Keratinocyte (primary cell): Measurements from ENCODE around the gene CORO2A. TPM values are rescaled to one million over a fixed set of nuclear protein-coding genes. Genes with fewer than 3 reads are reported as not detected.

Experiments
- DNase-seq: peaks from one replicate; pipeline ENCODE4 v3.0.0-alpha.2; 2011; ENCODE audit warnings: low read depth, missing footprints, low spot score
- FAIRE-seq: peaks from 2 replicates; lab custom pipeline; 2011; peaks lifted over from hg19 to GRCh38; lab: Jason Lieb, UNC
- H2AFZ ChIP-seq: 2 replicates; pipeline ENCODE4 v1.6.0; 2012; ENCODE audit warnings: low read length, control low read depth, inconsistent platforms; ENCODE audit not compliant: control insufficient read depth
- H3K27ac ChIP-seq: 2 replicates; pipeline ENCODE4 v1.5.1; 2011; ENCODE audit warnings: low read length; ENCODE audit not compliant: control insufficient read depth, insufficient read depth
- H3K27me3 ChIP-seq: 3 replicates; pipeline ENCODE4 v1.6.0; 2011; ENCODE audit warnings: low read length; ENCODE audit not compliant: control insufficient read depth, insufficient read depth; ENCODE audit errors: extremely low read depth
- H3K36me3 ChIP-seq, 2 experiments: 2 replicates in 1 of 2; 3 replicates in 1 of 2; pipeline ENCODE4 v1.5.1; 2011; ENCODE audit warnings: low read length in 2 of 2, mild to moderate bottlenecking in 1 of 2; ENCODE audit not compliant: control insufficient read depth in 2 of 2, insufficient read depth in 2 of 2; ENCODE audit errors: extremely low read depth in 1 of 2
- H3K4me1 ChIP-seq: 3 replicates; pipeline ENCODE4 v1.5.1; 2011; ENCODE audit warnings: low read length; ENCODE audit not compliant: control insufficient read depth, insufficient read depth; ENCODE audit errors: extremely low read depth
- H3K4me2 ChIP-seq: 3 replicates; pipeline ENCODE4 v1.6.0; 2011; ENCODE audit warnings: low read depth, low read length; ENCODE audit not compliant: control insufficient read depth, insufficient read depth; ENCODE audit errors: extremely low read depth
- H3K4me3 ChIP-seq, 3 experiments: fragments of 200-600 bp in 1 of 3; sonication (generic) in 1 of 3; 2 replicates in 2 of 3; 3 replicates in 1 of 3; pipeline ENCODE4 v1.5.1; 2011 to 2016; ENCODE audit warnings: low read length in 3 of 3, mild to moderate bottlenecking in 3 of 3, control low read depth in 2 of 3, inconsistent platforms in 1 of 3, low read depth in 1 of 3, mixed read lengths in 1 of 3, mixed run types in 1 of 3, moderate library complexity in 1 of 3; ENCODE audit not compliant: control insufficient read depth in 2 of 3, insufficient read depth in 2 of 3; ENCODE audit errors: extremely low read depth in 1 of 3
- H3K79me2 ChIP-seq: 2 replicates; pipeline ENCODE4 v1.6.0; 2012; ENCODE audit warnings: low read length; ENCODE audit not compliant: control insufficient read depth, insufficient read depth
- H3K9ac ChIP-seq: 3 replicates; pipeline ENCODE4 v1.6.0; 2011; ENCODE audit warnings: low read length; ENCODE audit not compliant: control insufficient read depth, insufficient read depth; ENCODE audit errors: extremely low read depth
- H3K9me1 ChIP-seq: 3 replicates; pipeline ENCODE4 v1.6.0; 2011; ENCODE audit warnings: low read length; ENCODE audit not compliant: control insufficient read depth, insufficient read depth; ENCODE audit errors: extremely low read depth
- H3K9me3 ChIP-seq: 2 replicates; pipeline ENCODE4 v1.5.1; 2012; ENCODE audit warnings: low read depth, low read length; ENCODE audit not compliant: control insufficient read depth
- H4K20me1 ChIP-seq: 3 replicates; pipeline ENCODE4 v1.6.0; 2011; ENCODE audit warnings: low read length; ENCODE audit not compliant: control insufficient read depth, insufficient read depth; ENCODE audit errors: extremely low read depth
- CTCF ChIP-seq, 3 experiments: IDR thresholded peaks in 1 of 3; conservative IDR thresholded peaks in 1 of 3; optimal IDR thresholded peaks in 1 of 3; 2 replicates in 2 of 3; 3 replicates in 1 of 3; pipeline versions ENCODE3 to v1.5.1; 2011; ENCODE audit warnings: low read length in 3 of 3, mild to moderate bottlenecking in 3 of 3, moderate library complexity in 2 of 3, control low read depth in 1 of 3, inconsistent platforms in 1 of 3; ENCODE audit not compliant: insufficient read depth in 2 of 3; ENCODE audit errors: extremely low read depth in 1 of 3
- EZH2 ChIP-seq: IDR thresholded peaks from one replicate; pipeline ENCODE4 v1.6.1; 2012; ENCODE audit warnings: inconsistent platforms, mild to moderate bottlenecking, low read length, moderate library complexity
- dilution Hi-C: fragments of 300-500 bp; cut with MboI; formaldehyde crosslinking; loops from one replicate; pipeline ENCODE4 v1.7.0; 2020; ENCODE audit warnings: low sequenced_read_pairs; ENCODE audit not compliant: extremely low pct_ligation_motif_present
- polyA plus RNA-seq, 5 experiments: library from polyadenylated mRNA; depleted of rRNA in 3 of 5; stranded (reverse) in 3 of 5; stranded (forward) in 1 of 5; unstranded in 1 of 5; fragments of >200 nt; gene quantifications; 1 replicate in 1 of 5; 2 replicates in 3 of 5; 3 replicates in 1 of 5; pipeline versions ENCODE4 v1.2.1 to v1.2.3, GENCODE V29; 2011 to 2012; ENCODE audit warnings: missing spikeins in 2 of 5, low read depth in 1 of 5, low replicate concordance in 1 of 5

Gene CORO2A
- polyA plus RNA-seq, 1 donor (not counting 4 experiments of a cell fraction or from before 2014, with no cell fraction given) = 31.7 TPM

- no peak overlapping the region for H3K9ac ChIP-seq
- H3K9me1 ChIP-seq = peaks cover 11% of the 10 kb centered on the region
- peaks cover 25% of the 10 kb centered on the region for H3K4me1 ChIP-seq
- DNase-seq (no peak), FAIRE-seq (no peak)
- H4K20me1 ChIP-seq = peaks cover 3% of the 10 kb centered on the region
- H3K4me2 ChIP-seq = no peak overlapping the region
- H3K36me3 ChIP-seq = peaks cover 6 to 12% of the 10 kb centered on the region in 2 experiments
- no peaks in the 10 kb centered on the region for H3K9me3 ChIP-seq
- H3K4me3 ChIP-seq = no peak overlapping the region
- dilution Hi-C loops = no loop called here
- H3K79me2 ChIP-seq = peaks cover 54% of the 10 kb centered on the region
- no peaks in the 10 kb centered on the region for H3K27me3 ChIP-seq
- TF ChIP-seq EZH2 = no peak
- no peak for TF ChIP-seq CTCF (optimal IDR thresholded peaks at IDR 0.05 in 1 of 3, IDR thresholded peaks at IDR 0.05 in 1 of 3, conservative IDR thresholded peaks at IDR 0.05 in 1 of 3; ENCODE audit: extremely low read depth in 1 of 3, insufficient read depth in 2 of 3, low read length in 3 of 3)
- no peak overlapping the region for H3K27ac ChIP-seq
- no peak overlapping the region for H2AFZ ChIP-seq
Measured at GRCh38 chr9:98159301-98159700, 33.1 kb downstream of the CORO2A start.

GRCh38 chr9:98158071-98158831 is 34.2 kb downstream of the CORO2A start:
- peaks cover 3% of the 10 kb centered on the region for H4K20me1 ChIP-seq
- TF ChIP-seq CTCF (optimal IDR thresholded peaks at IDR 0.05 in 1 of 3, IDR thresholded peaks at IDR 0.05 in 1 of 3, conservative IDR thresholded peaks at IDR 0.05 in 1 of 3; ENCODE audit: extremely low read depth in 1 of 3, insufficient read depth in 2 of 3, low read length in 3 of 3) (no peak), EZH2 (no peak)
- peaks cover 14% of the 10 kb centered on the region for H3K4me1 ChIP-seq
- FAIRE-seq (no peak), DNase-seq (no peak)
- H3K9me3 ChIP-seq = no peaks in the 10 kb centered on the region
- no peaks in the 10 kb centered on the region for H3K27me3 ChIP-seq
- dilution Hi-C loops = no loop called here
- H3K9me1 ChIP-seq = peaks cover 7% of the 10 kb centered on the region
- no peak overlapping the region for H3K4me2 ChIP-seq
- H3K36me3 ChIP-seq = peaks cover 6 to 12% of the 10 kb centered on the region in 2 experiments
- H3K9ac ChIP-seq = no peak overlapping the region
- H3K79me2 ChIP-seq = peaks cover 45% of the 10 kb centered on the region
- H2AFZ ChIP-seq = no peak overlapping the region
- no peak overlapping the region for H3K4me3 ChIP-seq
- no peak overlapping the region for H3K27ac ChIP-seq
